ENCODE data around the gene SDK1. TPM values are rescaled to one million over a fixed set of nuclear protein-coding genes. Genes with fewer than 3 reads are reported as not detected.

Gene SDK1
- total and polyA plus RNA-seq, 4 donors: 1.9 to 46.3 (median 12.4) TPM

DNA sequence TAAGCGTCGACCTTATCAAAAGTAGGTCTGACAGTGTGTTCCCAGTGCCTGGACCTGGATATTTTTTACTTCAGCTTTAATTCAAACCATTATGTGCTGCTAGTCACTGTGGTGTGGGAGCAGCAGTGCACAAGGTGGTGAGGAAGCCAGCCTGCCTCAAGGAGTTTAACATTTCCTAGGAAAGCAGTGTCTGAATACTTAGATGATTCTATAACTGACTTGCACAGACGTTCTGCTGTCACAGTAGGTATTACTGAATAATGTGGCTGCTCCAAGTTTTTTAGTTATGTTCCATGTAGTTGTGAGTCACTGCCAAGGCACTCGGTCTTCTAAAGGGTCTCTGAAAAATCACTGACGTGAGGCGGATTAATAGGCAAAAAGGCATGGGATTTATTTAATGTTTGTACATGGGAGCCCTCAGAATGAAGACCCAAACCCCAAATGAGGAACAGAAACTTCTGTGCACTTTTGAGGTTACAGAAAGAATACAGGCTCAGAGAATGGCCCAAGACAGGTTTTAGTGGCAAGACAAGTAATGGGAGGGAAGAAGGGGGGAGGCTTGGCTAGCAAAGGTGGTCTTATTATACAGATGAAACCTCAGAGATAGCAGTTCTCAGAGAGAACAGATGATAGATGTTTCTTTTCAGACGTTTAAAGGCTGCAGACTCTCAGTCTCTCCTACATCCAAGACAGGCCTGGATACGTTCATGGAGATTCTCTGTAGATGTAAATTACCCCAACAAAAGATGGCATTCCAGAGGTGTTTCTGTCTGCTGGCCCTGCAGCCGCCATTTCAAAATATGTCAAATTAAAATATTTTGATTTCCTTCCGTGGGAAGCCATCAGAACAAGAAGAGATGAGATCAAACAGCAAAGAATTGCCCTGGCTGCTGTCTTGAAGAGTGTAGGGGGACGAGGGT is 209.3 kb downstream of the SDK1 start:
- Histone ChIP-seq H3K27me3 (ENCODE audit: control insufficient read depth in 1 of 2, insufficient read depth in 2 of 2, low read length in 1 of 2) (no peaks in the 10 kb centered on the region), H3K4me1 (ENCODE audit: control insufficient read depth in 1 of 2, insufficient read depth in 2 of 2, low read length in 2 of 2) (peaks cover 0 to 3% of the 10 kb centered on the region in 2 donors), H3K36me3 (ENCODE audit: control insufficient read depth in 1 of 2, insufficient read depth in 2 of 2, low read length in 1 of 2) (no peaks in the 10 kb centered on the region), H3K9me3 (ENCODE audit: control insufficient read depth, low read length) (no peaks in the 10 kb centered on the region), H3K4me3 (ENCODE audit: low read length in 2 of 2) (no peak overlapping the region), H3K27ac (ENCODE audit: low read depth in 1 of 2, low read length in 2 of 2) (no peak overlapping the region)
- DNase-seq (no peak), ATAC-seq (ENCODE audit: low FRiP score) (no peak)
- intact Hi-C loops (cut with DNase I): no loop called here
- WGBS, 2 donors: 63 to 67% methylated on average over 11 of the region's 11 CpGs

DNA sequence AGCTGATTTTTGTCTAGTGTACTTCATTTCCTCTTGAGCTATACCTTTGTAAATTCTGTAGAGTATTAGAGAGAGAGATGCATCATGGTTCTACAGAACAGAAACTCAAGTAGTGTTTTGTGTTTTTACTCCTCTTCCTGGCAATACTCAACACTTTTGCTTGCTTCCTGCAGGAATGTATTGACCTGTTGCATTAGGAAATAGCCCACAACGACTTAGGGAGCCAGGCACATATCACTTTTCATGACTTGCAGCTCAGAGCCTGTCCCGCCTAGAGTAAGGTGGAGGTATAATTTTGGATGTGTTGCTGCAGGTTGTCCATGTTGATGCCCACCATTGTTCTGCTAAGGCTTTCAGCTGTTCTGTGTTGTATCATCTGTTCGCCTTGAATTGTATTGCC is 216.3 kb downstream of the SDK1 start:
- intact Hi-C loops (cut with DNase I): no loop called here
- H3K4me1 ChIP-seq (ENCODE audit: control insufficient read depth in 1 of 2, insufficient read depth in 2 of 2, low read length in 2 of 2): peaks cover 0 to 4% of the 10 kb centered on the region in 2 donors
- no peak overlapping the region for H3K27ac ChIP-seq (ENCODE audit: low read depth in 1 of 2, low read length in 2 of 2)
- H3K4me3 ChIP-seq (ENCODE audit: low read length in 2 of 2): no peak overlapping the region
- no peaks in the 10 kb centered on the region for H3K36me3 ChIP-seq (ENCODE audit: control insufficient read depth in 1 of 2, insufficient read depth in 2 of 2, low read length in 1 of 2)
- H3K27me3 ChIP-seq (ENCODE audit: control insufficient read depth in 1 of 2, insufficient read depth in 2 of 2, low read length in 1 of 2): no peaks in the 10 kb centered on the region
- no peaks in the 10 kb centered on the region for H3K9me3 ChIP-seq (ENCODE audit: control insufficient read depth, low read length)
- DNase-seq (no peak), ATAC-seq (ENCODE audit: low FRiP score) (no peak)
- WGBS, 2 donors: 83 to 88% methylated on average over 3 of the region's 3 CpGs

DNA sequence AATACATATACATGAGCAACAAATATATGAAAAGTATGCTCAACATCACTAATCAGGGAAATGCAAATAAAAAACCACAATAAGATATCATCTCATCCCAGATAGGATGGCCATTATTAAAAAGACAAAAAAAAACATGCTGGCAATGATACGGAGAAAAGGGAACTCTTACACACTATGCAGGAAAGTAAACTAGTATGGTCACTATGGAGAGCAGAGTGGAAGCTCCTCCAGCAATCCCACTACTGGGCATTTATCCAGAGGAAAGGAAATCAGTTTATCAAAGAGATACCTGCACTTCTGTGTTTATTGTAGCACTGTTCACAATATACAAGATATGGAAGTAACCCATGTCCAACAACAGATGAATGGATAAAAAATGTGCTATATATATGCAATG is 217.5 kb downstream of the SDK1 start:
- Histone ChIP-seq H3K36me3 (ENCODE audit: control insufficient read depth in 1 of 2, insufficient read depth in 2 of 2, low read length in 1 of 2) (no peaks in the 10 kb centered on the region), H3K27me3 (ENCODE audit: control insufficient read depth in 1 of 2, insufficient read depth in 2 of 2, low read length in 1 of 2) (no peaks in the 10 kb centered on the region), H3K27ac (ENCODE audit: low read depth in 1 of 2, low read length in 2 of 2) (no peak overlapping the region), H3K4me1 (ENCODE audit: control insufficient read depth in 1 of 2, insufficient read depth in 2 of 2, low read length in 2 of 2) (peaks cover 2 to 4% of the 10 kb centered on the region in 2 donors), H3K9me3 (ENCODE audit: control insufficient read depth, low read length) (no peaks in the 10 kb centered on the region), H3K4me3 (ENCODE audit: low read length in 2 of 2) (no peak overlapping the region)
- ATAC-seq (ENCODE audit: low FRiP score) (no peak), DNase-seq (no peak)
- intact Hi-C loops (cut with DNase I): no loop called here
- WGBS, 2 donors: 55 to 87% methylated on average over 1 of the region's 1 CpG

DNA sequence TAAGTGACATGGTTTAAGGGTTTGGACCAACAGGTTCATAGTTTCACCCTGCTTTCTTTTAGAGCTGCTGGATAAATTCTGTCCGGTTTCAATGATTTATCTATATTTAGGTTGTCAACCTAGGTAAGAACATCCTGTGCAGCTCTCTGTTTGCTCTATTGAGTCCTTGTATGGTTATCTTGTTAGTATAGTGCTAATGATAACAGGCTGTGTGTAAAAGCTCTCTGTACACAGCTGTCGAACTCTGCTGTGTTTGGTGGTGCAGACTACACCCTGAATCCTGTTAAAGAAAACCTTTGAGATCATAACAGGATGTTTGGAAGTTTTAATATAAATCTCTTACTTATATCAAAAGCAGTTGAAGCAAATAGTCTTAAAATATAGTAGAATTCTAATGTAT is 219.2 kb downstream of the SDK1 start:
- Histone ChIP-seq H3K36me3 (ENCODE audit: control insufficient read depth in 1 of 2, insufficient read depth in 2 of 2, low read length in 1 of 2) (no peaks in the 10 kb centered on the region), H3K4me1 (ENCODE audit: control insufficient read depth in 1 of 2, insufficient read depth in 2 of 2, low read length in 2 of 2) (peaks cover 2 to 4% of the 10 kb centered on the region in 2 donors), H3K27me3 (ENCODE audit: control insufficient read depth in 1 of 2, insufficient read depth in 2 of 2, low read length in 1 of 2) (no peaks in the 10 kb centered on the region), H3K27ac (ENCODE audit: low read depth in 1 of 2, low read length in 2 of 2) (no peak overlapping the region), H3K4me3 (ENCODE audit: low read length in 2 of 2) (no peak overlapping the region), H3K9me3 (ENCODE audit: control insufficient read depth, low read length) (no peaks in the 10 kb centered on the region)
- intact Hi-C loops (cut with DNase I): no loop called here
- no peak for ATAC-seq (ENCODE audit: low FRiP score)
- 59 to 78% methylated on average over 2 of the region's 2 CpGs for WGBS, 2 donors
- no peak for DNase-seq

DNA sequence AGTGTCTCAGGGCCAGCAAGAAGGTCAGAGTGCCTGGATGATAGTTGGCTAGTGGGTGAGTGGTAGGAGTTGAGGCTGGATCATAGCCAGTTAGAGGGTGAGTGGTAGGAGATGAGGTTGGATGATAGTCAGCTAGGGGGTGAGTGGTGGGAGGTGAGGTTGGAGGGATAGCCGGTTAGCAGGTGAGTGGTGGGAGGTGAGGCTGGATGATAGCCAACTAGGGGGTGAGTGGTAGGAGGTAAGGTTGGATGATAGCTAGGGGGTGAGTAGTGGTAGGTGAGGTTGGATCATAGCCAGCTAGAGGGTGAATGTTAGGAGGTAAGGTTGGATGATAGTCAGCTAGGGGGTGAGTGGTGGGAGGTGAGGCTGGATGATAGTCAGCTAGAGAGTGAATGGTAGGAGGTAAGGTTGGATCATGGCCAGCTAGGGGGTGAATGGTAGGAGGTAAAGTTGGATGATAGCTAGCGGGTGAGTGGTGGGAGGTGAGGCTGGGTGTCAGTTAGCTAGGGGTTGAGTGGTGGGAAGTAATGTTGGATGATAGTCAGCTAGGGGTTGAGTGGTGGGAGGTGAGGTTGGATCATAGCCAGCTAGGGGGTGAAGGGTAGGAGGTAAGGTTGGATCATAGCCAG is 226.6 kb downstream of the SDK1 start:
- no peak overlapping the region for H3K27ac ChIP-seq (ENCODE audit: low read depth in 1 of 2, low read length in 2 of 2)
- no peak for DNase-seq
- 98% methylated on average over 2 of the region's 2 CpGs for WGBS, 2 donors
- H3K9me3 ChIP-seq (ENCODE audit: control insufficient read depth, low read length): no peaks in the 10 kb centered on the region
- H3K4me1 ChIP-seq (ENCODE audit: control insufficient read depth in 1 of 2, insufficient read depth in 2 of 2, low read length in 2 of 2): peaks cover 0 to 3% of the 10 kb centered on the region in 2 donors
- no peak for ATAC-seq (ENCODE audit: low FRiP score)
- no peaks in the 10 kb centered on the region for H3K36me3 ChIP-seq (ENCODE audit: control insufficient read depth in 1 of 2, insufficient read depth in 2 of 2, low read length in 1 of 2)
- no peaks in the 10 kb centered on the region for H3K27me3 ChIP-seq (ENCODE audit: control insufficient read depth in 1 of 2, insufficient read depth in 2 of 2, low read length in 1 of 2)
- no peak overlapping the region for H3K4me3 ChIP-seq (ENCODE audit: low read length in 2 of 2)
- intact Hi-C loops (cut with DNase I): no loop called here

DNA sequence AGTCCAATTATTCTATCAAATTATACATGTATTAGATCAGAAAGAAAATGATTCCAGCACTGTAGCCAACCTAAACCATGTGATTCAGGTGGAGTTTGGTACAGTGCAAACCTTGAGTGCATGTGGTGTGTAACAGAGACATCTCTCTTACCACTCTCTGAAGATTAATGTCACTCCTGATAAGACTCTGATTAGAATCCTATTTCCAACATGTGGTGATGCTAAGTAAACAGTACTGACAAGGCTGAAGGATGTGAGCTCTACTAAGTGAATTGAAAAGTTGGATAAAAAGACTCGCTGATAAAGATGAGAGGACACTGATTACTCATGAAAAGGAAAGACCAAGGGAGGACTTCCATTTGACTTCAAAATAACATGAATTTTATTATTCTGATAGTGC is 232.0 kb downstream of the SDK1 start:
- ATAC-seq (ENCODE audit: low FRiP score) (no peak), DNase-seq (no peak)
- Histone ChIP-seq H3K36me3 (ENCODE audit: control insufficient read depth in 1 of 2, insufficient read depth in 2 of 2, low read length in 1 of 2) (no peaks in the 10 kb centered on the region), H3K9me3 (ENCODE audit: control insufficient read depth, low read length) (no peaks in the 10 kb centered on the region), H3K4me1 (ENCODE audit: control insufficient read depth in 1 of 2, insufficient read depth in 2 of 2, low read length in 2 of 2) (no peaks in the 10 kb centered on the region), H3K27ac (ENCODE audit: low read depth in 1 of 2, low read length in 2 of 2) (no peak overlapping the region), H3K4me3 (ENCODE audit: low read length in 2 of 2) (no peak overlapping the region), H3K27me3 (ENCODE audit: control insufficient read depth in 1 of 2, insufficient read depth in 2 of 2, low read length in 1 of 2) (no peaks in the 10 kb centered on the region)
- WGBS, 2 donors: 79 to 87% methylated on average over 1 of the region's 1 CpG
- intact Hi-C loops (cut with DNase I): no loop called here

DNA sequence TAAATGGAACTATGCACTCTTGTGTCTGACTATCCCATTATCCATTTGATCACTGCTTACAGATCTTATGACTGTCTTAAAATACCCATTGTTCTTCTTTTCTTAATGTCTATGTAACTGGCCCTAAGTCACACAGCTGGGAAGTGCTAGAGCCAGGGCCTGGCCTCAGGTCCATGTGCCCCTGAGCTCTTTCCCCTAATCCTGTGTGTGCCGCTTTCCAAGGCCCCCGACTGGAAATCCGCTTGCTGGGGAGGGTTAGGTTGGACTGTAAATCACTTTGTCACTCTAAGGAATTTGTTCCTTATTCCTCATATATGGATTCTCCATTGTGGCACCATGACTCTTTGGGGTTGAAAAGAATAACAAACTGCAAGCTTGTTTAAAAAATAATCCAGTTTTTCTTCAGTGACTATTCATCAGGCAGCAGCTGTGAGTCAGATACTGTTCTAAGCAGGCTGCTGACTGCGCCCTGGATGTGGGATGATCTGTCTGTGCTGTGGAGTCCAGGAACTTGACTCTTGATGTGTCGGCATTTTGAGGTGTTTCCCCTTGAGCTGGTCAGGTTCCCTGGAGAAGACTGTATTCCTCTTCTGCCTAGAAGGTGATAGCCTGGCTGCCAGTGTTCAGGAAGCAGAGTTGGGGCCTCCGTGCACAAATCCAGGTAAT is 236.3 kb downstream of the SDK1 start:
- peaks cover 1 to 8% of the 10 kb centered on the region in 2 donors for H3K4me1 ChIP-seq (ENCODE audit: control insufficient read depth in 1 of 2, insufficient read depth in 2 of 2, low read length in 2 of 2)
- intact Hi-C loops (cut with DNase I): no loop called here
- H3K36me3 ChIP-seq (ENCODE audit: control insufficient read depth in 1 of 2, insufficient read depth in 2 of 2, low read length in 1 of 2): no peaks in the 10 kb centered on the region
- H3K27ac ChIP-seq (ENCODE audit: low read depth in 1 of 2, low read length in 2 of 2): no peak overlapping the region
- H3K9me3 ChIP-seq (ENCODE audit: control insufficient read depth, low read length): no peaks in the 10 kb centered on the region
- no peaks in the 10 kb centered on the region for H3K27me3 ChIP-seq (ENCODE audit: control insufficient read depth in 1 of 2, insufficient read depth in 2 of 2, low read length in 1 of 2)
- DNase-seq (no peak), ATAC-seq (ENCODE audit: low FRiP score) (no peak)
- 86 to 88% methylated on average over 6 of the region's 6 CpGs for WGBS, 2 donors
- no peak overlapping the region for H3K4me3 ChIP-seq (ENCODE audit: low read length in 2 of 2)

DNA sequence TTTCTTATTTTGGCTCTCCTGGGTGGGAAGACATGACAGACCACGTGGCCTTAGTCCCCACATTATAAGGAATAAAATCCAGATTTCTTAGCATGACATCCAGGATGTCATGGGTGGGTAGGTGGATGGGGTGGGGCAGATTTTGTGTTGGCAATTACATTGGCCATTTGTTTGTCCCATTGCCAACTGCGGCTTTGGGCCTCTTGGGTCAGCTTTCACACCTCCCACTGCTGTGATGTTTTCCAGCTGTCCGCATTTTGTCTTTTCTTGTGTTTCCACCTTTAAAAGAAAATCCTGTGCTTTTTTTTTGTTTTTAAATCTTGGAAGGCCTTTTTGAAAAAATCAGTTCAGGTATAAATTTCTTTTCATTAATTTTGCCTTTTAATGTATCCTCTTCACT is 237.0 kb downstream of the SDK1 start:
- H3K4me1 ChIP-seq (ENCODE audit: control insufficient read depth in 1 of 2, insufficient read depth in 2 of 2, low read length in 2 of 2): peaks cover 1 to 8% of the 10 kb centered on the region in 2 donors
- no peaks in the 10 kb centered on the region for H3K9me3 ChIP-seq (ENCODE audit: control insufficient read depth, low read length)
- DNase-seq (no peak), ATAC-seq (ENCODE audit: low FRiP score) (no peak)
- 95% methylated on average over 3 of the region's 3 CpGs for WGBS, 2 donors
- H3K4me3 ChIP-seq (ENCODE audit: low read length in 2 of 2): no peak overlapping the region
- H3K27ac ChIP-seq (ENCODE audit: low read depth in 1 of 2, low read length in 2 of 2): no peak overlapping the region
- no peaks in the 10 kb centered on the region for H3K36me3 ChIP-seq (ENCODE audit: control insufficient read depth in 1 of 2, insufficient read depth in 2 of 2, low read length in 1 of 2)
- no peaks in the 10 kb centered on the region for H3K27me3 ChIP-seq (ENCODE audit: control insufficient read depth in 1 of 2, insufficient read depth in 2 of 2, low read length in 1 of 2)
- intact Hi-C loops (cut with DNase I): no loop called here
